OCI-LY3 (cell line): ENCODE results near the gene DTX3.

Experiments used
- CTCF ChIP-seq: fragments of 200-600, 300-600 bp; sonication (generic); IDR thresholded peaks from 2 replicates; pipeline ENCODE4 v1.5.1; 2014; ENCODE audit warnings: antibody characterized with exemption, low read length, low read depth
- EZH2phosphoT487 ChIP-seq: fragments of 200-600 bp; shearing (Covaris generic); IDR thresholded peaks from 2 replicates; pipeline ENCODE4 v1.6.1; 2018; ENCODE audit warnings: antibody characterized with exemption, mixed run types, low read depth

- no peak for TF ChIP-seq CTCF
- TF ChIP-seq EZH2phosphoT487, result no peak
Observed at GRCh38 chr12:57613427-57614109, 8.9 kb downstream of the DTX3 start.
